ENCODE measurements around the gene SOX12.

Gene SOX12

GRCh38 chr20:364905-365794 lies 39.8 kb downstream of the SOX12 start:
- no peak for DNase-seq (ENCODE audit: low read depth)
- TF ChIP-seq, protein P1, sequence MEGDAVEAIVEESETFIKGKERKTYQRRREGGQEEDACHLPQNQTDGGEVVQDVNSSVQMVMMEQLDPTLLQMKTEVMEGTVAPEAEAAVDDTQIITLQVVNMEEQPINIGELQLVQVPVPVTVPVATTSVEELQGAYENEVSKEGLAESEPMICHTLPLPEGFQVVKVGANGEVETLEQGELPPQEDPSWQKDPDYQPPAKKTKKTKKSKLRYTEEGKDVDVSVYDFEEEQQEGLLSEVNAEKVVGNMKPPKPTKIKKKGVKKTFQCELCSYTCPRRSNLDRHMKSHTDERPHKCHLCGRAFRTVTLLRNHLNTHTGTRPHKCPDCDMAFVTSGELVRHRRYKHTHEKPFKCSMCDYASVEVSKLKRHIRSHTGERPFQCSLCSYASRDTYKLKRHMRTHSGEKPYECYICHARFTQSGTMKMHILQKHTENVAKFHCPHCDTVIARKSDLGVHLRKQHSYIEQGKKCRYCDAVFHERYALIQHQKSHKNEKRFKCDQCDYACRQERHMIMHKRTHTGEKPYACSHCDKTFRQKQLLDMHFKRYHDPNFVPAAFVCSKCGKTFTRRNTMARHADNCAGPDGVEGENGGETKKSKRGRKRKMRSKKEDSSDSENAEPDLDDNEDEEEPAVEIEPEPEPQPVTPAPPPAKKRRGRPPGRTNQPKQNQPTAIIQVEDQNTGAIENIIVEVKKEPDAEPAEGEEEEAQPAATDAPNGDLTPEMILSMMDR (conservative IDR thresholded peaks at IDR 0.05; ENCODE audit: low read depth, low read length): no peak

GRCh38 chr20:366041-366718 lies 40.8 kb downstream of the SOX12 start:
- TF ChIP-seq, protein P1 (conservative IDR thresholded peaks at IDR 0.05; ENCODE audit: low read depth, low read length): no peak
- no peak for DNase-seq (ENCODE audit: low read depth)
- H3K4me3 ChIP-seq (ENCODE audit: low read length): no peak overlapping the region

More at GRCh38 chr20:364905-365794, 39.8 kb downstream of the SOX12 start:
- no peak overlapping the region for H3K4me3 ChIP-seq (ENCODE audit: low read length)

DNA sequence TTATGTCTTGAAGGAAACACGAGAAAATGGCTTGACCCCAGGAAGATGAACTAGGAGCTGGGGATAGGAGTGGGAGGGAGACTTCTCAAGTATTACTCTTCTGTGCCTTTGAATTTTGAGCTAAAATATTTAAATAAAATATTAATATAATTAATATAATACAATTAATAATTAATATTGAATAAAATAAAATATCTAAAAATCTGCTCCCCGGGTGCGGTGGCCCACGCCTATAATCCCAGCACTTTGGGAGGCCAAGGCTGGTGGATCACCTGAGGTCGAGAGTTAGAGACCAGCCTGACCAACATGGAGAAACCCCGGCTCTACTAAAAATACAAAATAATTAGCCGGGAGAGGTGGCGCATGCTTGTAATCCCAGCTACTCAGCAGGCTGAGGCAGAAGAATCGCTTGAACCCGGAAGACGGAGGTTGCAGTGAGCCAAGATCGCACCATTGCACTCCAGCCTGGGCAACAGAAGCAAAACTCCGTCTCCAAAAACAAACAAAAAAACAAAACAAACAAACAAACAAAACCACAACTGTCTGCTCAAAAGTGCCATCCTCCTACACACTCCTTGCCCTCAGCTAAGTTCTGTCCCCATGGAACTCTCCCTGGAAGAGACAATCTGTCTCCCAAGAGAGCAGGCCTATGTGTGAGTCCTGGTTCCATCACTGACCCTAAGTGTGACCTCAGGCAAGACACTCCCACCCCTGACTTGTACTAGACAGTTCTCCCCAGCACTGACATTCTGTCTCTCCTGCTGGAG lies 41.5 kb downstream of the SOX12 start:
- no peak for DNase-seq (ENCODE audit: low read depth)
- TF ChIP-seq, protein P1 (conservative IDR thresholded peaks at IDR 0.05; ENCODE audit: low read depth, low read length): no peak
- H3K4me3 ChIP-seq (ENCODE audit: low read length): no peak overlapping the region

- TF ChIP-seq, protein P1 (conservative IDR thresholded peaks at IDR 0.05; ENCODE audit: low read depth, low read length): no peak
- no peak for DNase-seq (ENCODE audit: low read depth)
- H3K4me3 ChIP-seq (ENCODE audit: low read length): no peak overlapping the region
Measured at GRCh38 chr20:367486-367887, 42.1 kb downstream of the SOX12 start.

DNA sequence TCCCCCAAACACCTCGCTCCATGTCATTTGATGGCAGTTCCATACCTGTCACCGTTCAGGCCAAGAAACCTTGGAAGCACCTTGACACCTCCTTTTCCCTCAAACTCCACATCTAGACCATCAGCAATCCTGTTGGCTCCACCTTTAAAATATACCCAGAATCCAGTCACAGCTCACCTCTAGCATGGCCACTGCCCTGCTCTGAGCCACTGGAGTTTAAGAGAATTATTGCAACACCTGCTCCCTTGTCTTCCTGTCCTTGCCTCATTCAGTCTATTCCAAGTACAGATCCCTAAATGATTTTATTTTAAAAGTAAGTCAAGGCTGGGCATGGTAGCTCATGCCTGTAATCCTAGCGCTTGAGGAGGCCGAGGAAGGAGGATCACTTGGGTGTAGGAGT lies 43.6 kb downstream of the SOX12 start:
- no peak overlapping the region for H3K4me3 ChIP-seq (ENCODE audit: low read length)
- no peak for DNase-seq (ENCODE audit: low read depth)
- TF ChIP-seq, protein P1 (conservative IDR thresholded peaks at IDR 0.05; ENCODE audit: low read depth, low read length): no peak

GRCh38 chr20:370151-370600 lies 44.8 kb downstream of the SOX12 start:
- no peak for DNase-seq (ENCODE audit: low read depth)
- no peak overlapping the region for H3K4me3 ChIP-seq (ENCODE audit: low read length)
- TF ChIP-seq, protein P1 (conservative IDR thresholded peaks at IDR 0.05; ENCODE audit: low read depth, low read length): no peak

Data from retinal pigment epithelial cell (primary cell).